HEK293 (cell line): Measurements from ENCODE around the gene ORC2.
A peak's percentile ranks its signal among the peaks of the same experiment; 100 is the strongest.

Experiments used
- CTCF ChIA-PET: fragments of 350-600 bp; formaldehyde crosslinking; extraction: SDS; loops from one replicate; lab custom pipeline; 2021; ENCODE audit warnings: antibody characterized with exemption; lab: Yijun Ruan, JAX
- POLR2A ChIA-PET: fragments of 300-600 bp; formaldehyde crosslinking; extraction: SDS; loops from one replicate; lab custom pipeline; 2020; ENCODE audit warnings: antibody characterized with exemption, inconsistent platforms; lab: Yijun Ruan, JAX
- H3K27ac ChIP-seq: fragments of 200-500 bp; sonication (Bioruptor generic); 2 replicates; pipeline ENCODE4 v1.5.1; 2014; ENCODE audit warnings: low read depth, low read length, control low read depth, inconsistent platforms; ENCODE audit errors: extremely low read depth
- H3K36me3 ChIP-seq, 2 experiments: fragments of 200-500 bp in 1 of 2; sonication (Bioruptor generic) in 1 of 2; 1 replicate in 1 of 2; 2 replicates in 1 of 2; pipeline ENCODE4 v1.5.1; 2014 to 2017; ENCODE audit warnings: inconsistent platforms in 2 of 2, low read length in 2 of 2; ENCODE audit not compliant: control insufficient read depth in 2 of 2, insufficient read depth in 1 of 2
- H3K4me1 ChIP-seq: fragments of 200-500 bp; sonication (Bioruptor generic); 2 replicates; pipeline ENCODE4 v1.5.1; 2014; ENCODE audit warnings: mild to moderate bottlenecking, low read length, inconsistent platforms; ENCODE audit not compliant: control insufficient read depth, insufficient read depth
- H3K4me3 ChIP-seq: 2 replicates; pipeline ENCODE4 v1.5.1; 2011; ENCODE audit warnings: low read depth, mild to moderate bottlenecking, control low read depth, low read length, moderate library complexity
- H3K9me3 ChIP-seq: fragments of 200-500 bp; sonication (Bioruptor generic); 2 replicates; pipeline ENCODE4 v1.5.1; 2014; ENCODE audit warnings: low read depth, low read length, inconsistent platforms; ENCODE audit not compliant: control insufficient read depth, insufficient read depth
- GLI4 ChIP-seq: fragments of 450-650 bp; formaldehyde crosslinking; IDR thresholded peaks from 2 replicates; pipeline ENCODE4 v1.5.1; 2016; ENCODE audit warnings: missing biosample characterization, missing genetic modification characterization
- KLF17 ChIP-seq: fragments of 450-650 bp; formaldehyde crosslinking; IDR thresholded peaks from 2 replicates; pipeline ENCODE4 v1.5.1; 2016; ENCODE audit warnings: missing biosample characterization, missing genetic modification characterization
- KLF8 ChIP-seq: fragments of 450-650 bp; formaldehyde crosslinking; IDR thresholded peaks from 2 replicates; pipeline ENCODE4 v1.5.1; 2016; ENCODE audit warnings: missing biosample characterization, missing genetic modification characterization
- TSHZ1 ChIP-seq: fragments of 450-650 bp; formaldehyde crosslinking; IDR thresholded peaks from 2 replicates; pipeline ENCODE4 v1.5.1; 2016; ENCODE audit warnings: missing biosample characterization, missing genetic modification characterization, borderline replicate concordance
- WT1 ChIP-seq: fragments of 450-650 bp; formaldehyde crosslinking; IDR thresholded peaks from 2 replicates; pipeline ENCODE4 v1.5.1; 2016; ENCODE audit warnings: missing biosample characterization, missing genetic modification characterization
- ZBTB6 ChIP-seq: fragments of 450-650 bp; formaldehyde crosslinking; IDR thresholded peaks from 2 replicates; pipeline ENCODE4 v1.5.1; 2017; ENCODE audit warnings: missing biosample characterization, missing genetic modification characterization
- ZFP41 ChIP-seq: fragments of 450-650 bp; formaldehyde crosslinking; IDR thresholded peaks from 2 replicates; pipeline ENCODE4 v1.5.1; 2016; ENCODE audit warnings: missing biosample characterization, missing genetic modification characterization, borderline replicate concordance
- ZFP69B ChIP-seq: fragments of 450-650 bp; formaldehyde crosslinking; IDR thresholded peaks from 2 replicates; pipeline ENCODE4 v1.5.1; 2016; ENCODE audit warnings: missing biosample characterization, missing genetic modification characterization
- ZNF112 ChIP-seq: fragments of 450-650 bp; formaldehyde crosslinking; IDR thresholded peaks from 2 replicates; pipeline ENCODE4 v1.5.0; 2017; ENCODE audit warnings: missing biosample characterization, missing genetic modification characterization
- ZNF280D ChIP-seq: fragments of 450-650 bp; formaldehyde crosslinking; IDR thresholded peaks from 2 replicates; pipeline ENCODE4 v1.5.1; 2016; ENCODE audit warnings: missing biosample characterization, missing genetic modification characterization
- ZNF398 ChIP-seq: fragments of 450-650 bp; formaldehyde crosslinking; IDR thresholded peaks from 2 replicates; pipeline ENCODE4 v1.5.1; 2017; ENCODE audit warnings: missing biosample characterization, missing genetic modification characterization
- ZNF48 ChIP-seq: fragments of 450-650 bp; formaldehyde crosslinking; IDR thresholded peaks from 2 replicates; pipeline ENCODE4 v1.5.1; 2016; ENCODE audit warnings: missing biosample characterization, missing genetic modification characterization
- ZNF580 ChIP-seq: fragments of 450-650 bp; formaldehyde crosslinking; IDR thresholded peaks from 2 replicates; pipeline ENCODE4 v1.5.1; 2016; ENCODE audit warnings: missing biosample characterization, missing genetic modification characterization
- ZNF629 ChIP-seq: fragments of 450-650 bp; formaldehyde crosslinking; IDR thresholded peaks from 2 replicates; pipeline ENCODE4 v1.5.1; 2017; ENCODE audit warnings: missing biosample characterization, missing genetic modification characterization
- ZNF664 ChIP-seq: fragments of 450-650 bp; formaldehyde crosslinking; IDR thresholded peaks from 2 replicates; pipeline ENCODE4 v1.5.1; 2016; ENCODE audit warnings: missing biosample characterization, missing genetic modification characterization
- ZSCAN4 ChIP-seq: fragments of 450-650 bp; formaldehyde crosslinking; IDR thresholded peaks from 2 replicates; pipeline ENCODE4 v1.5.1; 2017; ENCODE audit warnings: missing biosample characterization, missing genetic modification characterization

Gene ORC2

GRCh38 chr2:200966770-200967169, 3.3 kb upstream of the ORC2 start (continued):
- TF ChIP-seq KLF8 (tag by site-specific recombination) (peak; percentile 39; the same call in 1 of the 2 replicates), ZBTB6 (tag by site-specific recombination) (0 out of 2 replicates have a peak, but pooled peaks have one; percentile 11), ZNF580 (tag by site-specific recombination) (no peak), ZNF48 (tag by site-specific recombination) (no peak), ZNF398 (peak; percentile 62; the same call in 1 of the 2 replicates), ZNF280D (no peak), ZNF629 (tag by site-specific recombination) (peak; percentile 95), WT1 (tag by site-specific recombination) (peak; percentile 88), TSHZ1 (tag by site-specific recombination) (0 out of 2 replicates have a peak, but pooled peaks have one; percentile 11), GLI4 (tag by site-specific recombination) (no peak)

GRCh38 chr2:200964498-200964897, 1.0 kb upstream of the ORC2 start:
- H3K4me1 ChIP-seq: peaks cover 9% of the 10 kb centered on the region; the same call in 1 of the 2 replicates
- POLR2A ChIA-PET: interaction anchor here (0.6 to 1.9 kb wide), 6 partner anchors 13 to 161 kb away, joined by 3 to 11 read pairs (median 3); partner anchors contain the start of gene CFLAR
- H3K9me3 ChIP-seq: no peaks in the 10 kb centered on the region
- H3K36me3 ChIP-seq: peaks cover 9 to 10% of the 10 kb centered on the region in 2 experiments; a peak in 2 of 3 replicates
- peak overlapping the region; percentile 65 for H3K4me3 ChIP-seq
- peak; percentile 39; the same call in 1 of the 2 replicates for TF ChIP-seq ZNF664 (tag by site-specific recombination)
- no peak for TF ChIP-seq KLF17 (tag by site-specific recombination)
- no peak for TF ChIP-seq ZFP41 (tag by site-specific recombination)
- no peak for TF ChIP-seq ZSCAN4 (tag by site-specific recombination)
- TF ChIP-seq ZFP69B: no peak
- TF ChIP-seq ZNF112 (tag by site-specific recombination): no peak
- CTCF ChIA-PET: interaction anchor here (0.6 to 4.3 kb wide), 3 partner anchors 13 to 267 kb away, joined by 3 to 49 read pairs (median 9); no protein-coding TSS in a partner anchor
- no peak overlapping the region for H3K27ac ChIP-seq
